RKO (cell line): Measurements from ENCODE around the gene ANO8.
"Not testable (repeated sequence)": the region's sequence is repeated elsewhere in the genome, so short reads cannot be mapped to it uniquely, and the experiment has no call there.

Experiments used
- DNase-seq: peaks from one replicate; pipeline ENCODE4 v3.0.0-alpha.2; 2016; ENCODE audit warnings: low spot score

Gene ANO8

GRCh38 chr19:17286752-17287151 is 47.9 kb downstream of the ANO8 start:
- no peak for DNase-seq

GRCh38 chr19:17286263-17286662 is 48.4 kb downstream of the ANO8 start:
- no peak for DNase-seq

- DNase-seq: no peak
Observed at GRCh38 chr19:17285415-17286135, 49.1 kb downstream of the ANO8 start.

GRCh38 chr19:17283504-17283996 is 51.1 kb downstream of the ANO8 start:
- no peak for DNase-seq

- peak; percentile 76 for DNase-seq
Observed at GRCh38 chr19:17282488-17283125, 52.0 kb downstream of the ANO8 start.

- DNase-seq: no peak
Observed at GRCh38 chr19:17281391-17282304, 53.0 kb downstream of the ANO8 start, which contains the start of gene ANKLE1. TSS of gene ANKLE1 (plus strand) at chr19:17281901. CDS start at chr19:17281921, 20 bp downstream.

- DNase-seq: no peak
Observed at GRCh38 chr19:17279436-17279835, 55.2 kb downstream of the ANO8 start.

GRCh38 chr19:17275441-17276175 is 59.0 kb downstream of the ANO8 start:
- no peak for DNase-seq

GRCh38 chr19:17274892-17275291 is 59.8 kb downstream of the ANO8 start:
- not testable (repeated sequence) for DNase-seq
